Activated CD4-positive, alpha-beta T cell treated with anti-CD3 and anti-CD28 coated beads, Interleukin-2, amount 10 ng/mL, durations not matched to agents 7 days and 5 days (primary cell): ENCODE results near the gene SMCO1. TPM values are rescaled to one million over a fixed set of nuclear protein-coding genes. Genes with fewer than 3 reads are reported as not detected.
"Not testable (repeated sequence)": the region's sequence is repeated elsewhere in the genome, so short reads cannot be mapped to it uniquely, and the experiment has no call there.

Source experiments
- CTCF ChIA-PET: fragments of 350-600 bp; sonication (Branson Sonifier 250); formaldehyde crosslinking; loops from one replicate; lab custom pipeline; 2021; ENCODE audit warnings: antibody characterized with exemption; lab: Charles Lee
- POLR2A ChIA-PET: fragments of 350-600 bp; sonication (Branson Sonifier 250); formaldehyde crosslinking; loops from one replicate; lab custom pipeline; 2021; ENCODE audit warnings: antibody characterized with exemption; lab: Charles Lee
- DNase-seq: peaks from one replicate; pipeline ENCODE4 v3.0.0-alpha.2; 2020
- H3K27ac Mint-ChIP-seq: one replicate; pipeline ENCODE4 v1.8.0; 2021; ENCODE audit warnings: mild to moderate bottlenecking, moderate library complexity, mixed read lengths
- H3K27me3 Mint-ChIP-seq: one replicate; pipeline ENCODE4 v1.8.0; 2021; ENCODE audit warnings: mixed read lengths
- H3K36me3 Mint-ChIP-seq: one replicate; pipeline ENCODE4 v1.8.0; 2021; ENCODE audit warnings: low read depth, mixed read lengths
- H3K4me1 Mint-ChIP-seq: one replicate; pipeline ENCODE4 v1.8.0; 2021; ENCODE audit warnings: mixed read lengths
- H3K4me3 Mint-ChIP-seq: one replicate; pipeline ENCODE4 v1.8.0; 2021; ENCODE audit warnings: mild to moderate bottlenecking, moderate library complexity, mixed read lengths
- H3K9me3 Mint-ChIP-seq: one replicate; pipeline ENCODE4 v1.8.0; 2021; ENCODE audit warnings: mixed read lengths
- total RNA-seq, 2 experiments: library from RNA; stranded (reverse); gene quantifications; one replicate each; pipeline ENCODE4 v1.2.3, GENCODE V29; 2021

Gene SMCO1
- total RNA-seq, 2 experiments from 2014 or later: not detected

DNA sequence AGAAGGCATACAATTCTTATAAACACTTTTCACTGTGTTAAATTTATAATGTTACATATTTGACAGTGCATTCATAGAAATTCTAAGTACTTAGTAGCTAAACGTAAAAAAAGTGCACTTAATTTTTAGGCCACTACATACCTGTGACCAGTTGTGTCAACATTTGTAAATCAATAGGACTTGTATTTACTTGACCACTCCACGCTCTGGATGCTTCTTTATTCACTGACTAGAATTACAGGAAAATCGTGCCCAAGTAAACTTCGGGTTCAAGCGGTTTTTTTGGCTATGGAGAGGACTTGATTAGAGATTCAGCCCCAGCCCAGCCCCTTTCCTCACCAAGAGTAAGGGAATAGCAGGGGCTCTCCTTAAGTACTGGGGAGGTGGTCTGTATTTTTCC, 31.4 kb upstream of the SMCO1 start:
- H3K4me1 Mint-ChIP-seq: no peaks in the 10 kb centered on the region
- peaks cover 10% of the 10 kb centered on the region for H3K36me3 Mint-ChIP-seq
- peaks cover 13% of the 10 kb centered on the region for H3K9me3 Mint-ChIP-seq
- DNase-seq: no peak
- H3K27ac Mint-ChIP-seq: no peak overlapping the region
- CTCF ChIA-PET: interaction anchor here (1.0 to 1.2 kb wide), 2 partner anchors 18 to 23 kb away, joined by 3 read pairs; no protein-coding TSS in a partner anchor
- no peak overlapping the region for H3K4me3 Mint-ChIP-seq
- POLR2A ChIA-PET: no interaction called here
- H3K27me3 Mint-ChIP-seq: peaks cover 7% of the 10 kb centered on the region

- Mint-ChIP-seq H3K36me3 (peaks cover 4% of the 10 kb centered on the region), H3K27ac (no peak overlapping the region), H3K9me3 (peaks cover 3% of the 10 kb centered on the region), H3K4me3 (no peak overlapping the region), H3K4me1 (no peaks in the 10 kb centered on the region), H3K27me3 (peaks cover 7% of the 10 kb centered on the region)
- CTCF ChIA-PET: no interaction called here
- POLR2A ChIA-PET: no interaction called here
- no peak for DNase-seq
Observed at GRCh38 chr3:196544491-196544992, 29.4 kb upstream of the SMCO1 start.

DNA sequence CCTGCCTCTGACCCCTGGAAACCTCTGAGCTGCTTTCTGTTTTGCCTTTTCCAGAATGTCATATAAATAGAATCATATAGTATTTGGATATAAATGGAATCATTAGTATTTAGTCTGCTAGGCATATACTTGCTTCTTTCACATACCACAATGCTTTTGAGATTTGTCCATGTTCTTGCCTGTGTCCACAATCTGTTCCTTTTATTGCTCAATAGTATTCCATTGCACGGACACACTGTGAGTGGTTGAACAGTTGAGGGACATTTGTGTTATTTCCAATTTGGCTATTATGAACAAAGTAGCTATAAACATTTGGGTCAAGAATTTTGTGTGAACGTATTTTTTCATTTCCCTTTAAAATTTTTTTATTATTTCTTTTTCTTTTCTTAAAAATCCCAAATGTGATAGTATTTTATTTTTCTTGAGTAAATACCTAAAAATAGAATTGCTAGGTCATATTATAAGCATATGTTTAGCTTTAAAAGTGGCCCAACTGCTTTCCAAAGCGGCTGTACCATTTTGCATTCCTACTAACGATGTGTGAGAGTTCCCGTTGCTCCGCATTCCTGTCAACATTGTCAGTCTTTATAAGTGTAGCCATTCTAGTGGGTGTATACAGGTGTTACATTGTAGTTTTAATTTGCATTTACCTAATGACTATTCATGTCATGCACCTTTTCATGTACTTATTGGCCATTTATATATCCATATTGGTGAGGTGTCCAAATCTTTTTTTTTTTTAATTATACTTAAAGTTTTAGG, 26.7 kb upstream of the SMCO1 start:
- POLR2A ChIA-PET: no interaction called here
- Mint-ChIP-seq H3K27ac (no peak overlapping the region), H3K4me3 (no peak overlapping the region), H3K9me3 (no peaks in the 10 kb centered on the region), H3K27me3 (peaks cover 6% of the 10 kb centered on the region), H3K4me1 (peaks cover 8% of the 10 kb centered on the region), H3K36me3 (no peaks in the 10 kb centered on the region)
- CTCF ChIA-PET: interaction anchor here (0.7 to 1.9 kb wide), 2 partner anchors 13 to 48 kb away, joined by 4 to 9 read pairs; no protein-coding TSS in a partner anchor
- DNase-seq: no peak

- peak; percentile 79 for DNase-seq
- ChIA-PET POLR2A (no interaction called here), CTCF (interaction anchor here (0.6 to 0.8 kb wide), 3 partner anchors 28 to 79 kb away, joined by 3 to 5 read pairs (median 4); partner anchors contain the start of genes FBXO45 and WDR53)
- Mint-ChIP-seq H3K4me1 (peaks cover 8% of the 10 kb centered on the region), H3K9me3 (no peaks in the 10 kb centered on the region), H3K4me3 (no peak overlapping the region), H3K27ac (no peak overlapping the region), H3K27me3 (peaks cover 6% of the 10 kb centered on the region), H3K36me3 (no peaks in the 10 kb centered on the region)
Observed at GRCh38 chr3:196537319-196537984, 22.3 kb upstream of the SMCO1 start.

DNA sequence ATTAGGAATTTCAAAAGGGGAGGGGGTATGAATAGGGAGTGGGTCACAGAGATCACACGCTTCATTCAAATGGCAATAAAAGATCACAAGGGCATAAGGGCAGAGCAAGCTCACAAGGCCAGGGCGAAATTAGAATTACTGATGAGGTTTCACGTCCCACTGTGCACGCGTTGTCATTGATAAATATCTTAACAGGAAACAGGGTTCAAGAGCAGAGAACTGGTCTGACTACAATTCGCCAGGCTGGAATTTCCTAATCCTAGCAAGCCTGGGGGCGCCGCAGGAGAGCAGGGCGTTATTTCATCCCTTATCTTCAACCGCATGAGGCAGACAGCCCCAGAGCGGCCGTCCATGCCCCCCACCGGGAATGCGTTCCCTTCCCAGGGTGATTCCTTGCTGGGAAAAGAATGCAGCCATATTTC, 18.1 kb upstream of the SMCO1 start:
- H3K27me3 Mint-ChIP-seq: peaks cover 9% of the 10 kb centered on the region
- H3K9me3 Mint-ChIP-seq: peaks cover 7% of the 10 kb centered on the region
- peaks cover 3% of the 10 kb centered on the region for H3K36me3 Mint-ChIP-seq
- H3K4me1 Mint-ChIP-seq: peaks cover 18% of the 10 kb centered on the region
- H3K4me3 Mint-ChIP-seq: no peak overlapping the region
- POLR2A ChIA-PET: no interaction called here
- no peak overlapping the region for H3K27ac Mint-ChIP-seq
- no peak for DNase-seq
- CTCF ChIA-PET: no interaction called here

DNA sequence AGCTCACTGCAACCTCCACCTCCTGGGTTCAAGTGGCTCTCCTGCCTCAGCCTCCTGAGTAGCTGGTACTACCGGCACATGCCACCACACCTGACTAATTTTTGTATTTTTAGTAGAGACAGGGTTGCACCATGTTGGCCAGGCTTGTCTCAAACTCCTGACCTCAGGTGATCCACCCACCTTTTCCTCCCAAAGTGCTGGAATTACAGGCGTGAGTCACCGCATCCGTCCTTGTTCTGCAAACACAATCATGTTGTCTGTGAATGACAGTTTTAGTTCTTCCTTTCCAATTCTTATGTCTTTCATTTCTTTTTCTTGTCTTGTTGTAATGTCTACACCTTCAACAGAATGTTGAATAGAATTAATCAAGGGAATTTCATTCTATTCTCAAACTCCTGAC, 16.3 kb upstream of the SMCO1 start:
- H3K27me3 Mint-ChIP-seq: peaks cover 7% of the 10 kb centered on the region
- CTCF ChIA-PET: no interaction called here
- no peak overlapping the region for H3K4me3 Mint-ChIP-seq
- H3K27ac Mint-ChIP-seq: no peak overlapping the region
- H3K4me1 Mint-ChIP-seq: peaks cover 15% of the 10 kb centered on the region
- POLR2A ChIA-PET: no interaction called here
- peaks cover 7% of the 10 kb centered on the region for H3K9me3 Mint-ChIP-seq
- peaks cover 3% of the 10 kb centered on the region for H3K36me3 Mint-ChIP-seq
- DNase-seq: no peak

DNA sequence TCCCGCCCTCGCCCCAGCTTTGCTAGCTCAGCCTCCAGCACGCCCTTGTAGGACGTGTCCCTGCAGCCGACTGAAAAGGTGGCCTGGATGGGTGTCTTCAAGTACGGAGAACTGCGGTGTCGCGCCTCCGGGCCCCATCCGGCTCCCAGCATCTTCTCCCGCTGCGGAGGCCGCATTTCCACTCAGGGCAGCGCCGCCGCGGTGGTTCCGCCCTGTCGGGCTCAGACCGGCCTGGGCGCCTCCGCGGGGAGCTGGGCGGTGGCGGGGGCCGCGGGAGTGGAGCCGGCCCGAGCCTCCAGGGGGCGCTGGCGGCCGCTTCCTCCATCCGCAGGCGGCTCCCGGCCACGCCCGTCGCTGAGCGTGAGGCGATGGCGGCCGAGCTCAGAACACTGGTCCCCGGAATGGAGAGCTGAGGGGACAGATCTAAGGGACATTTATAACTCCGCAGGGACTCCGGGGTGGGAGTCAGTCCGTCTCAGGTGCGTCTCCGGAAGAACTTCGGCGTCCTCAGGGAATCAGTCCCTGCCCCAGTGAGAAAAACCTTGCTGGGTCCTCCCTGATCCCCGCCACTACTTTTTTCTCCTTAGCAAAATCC, 13.6 kb upstream of the SMCO1 start:
- Mint-ChIP-seq H3K4me1 (peaks cover 15% of the 10 kb centered on the region), H3K27ac (peak overlapping the region; percentile 86), H3K4me3 (peak overlapping the region; percentile 69), H3K27me3 (peaks cover 7% of the 10 kb centered on the region), H3K9me3 (peaks cover 7% of the 10 kb centered on the region), H3K36me3 (peaks cover 3% of the 10 kb centered on the region)
- peak; percentile 78 for DNase-seq
- CTCF ChIA-PET: interaction anchor here (0.6 to 2.3 kb wide), 57 partner anchors 8 to 808 kb away, joined by 3 to 19 read pairs (median 4); partner anchors contain the start of genes FBXO45, MUC20, RNF168 and SMCO1
- POLR2A ChIA-PET: interaction anchor here (1.2 kb wide), 1 partner anchor 103 kb away, joined by 4 read pairs; no protein-coding TSS in a partner anchor

- Mint-ChIP-seq H3K9me3 (peaks cover 15% of the 10 kb centered on the region), H3K27me3 (no peaks in the 10 kb centered on the region), H3K4me3 (no peak overlapping the region), H3K36me3 (peaks cover 5% of the 10 kb centered on the region), H3K4me1 (peaks cover 13% of the 10 kb centered on the region), H3K27ac (no peak overlapping the region)
- DNase-seq: no peak
- CTCF ChIA-PET: interaction anchor here (1.0 kb wide), 1 partner anchor 272 kb away, joined by 3 read pairs; no protein-coding TSS in a partner anchor
- POLR2A ChIA-PET: no interaction called here
Observed at GRCh38 chr3:196525141-196525540, 10.0 kb upstream of the SMCO1 start.

DNA sequence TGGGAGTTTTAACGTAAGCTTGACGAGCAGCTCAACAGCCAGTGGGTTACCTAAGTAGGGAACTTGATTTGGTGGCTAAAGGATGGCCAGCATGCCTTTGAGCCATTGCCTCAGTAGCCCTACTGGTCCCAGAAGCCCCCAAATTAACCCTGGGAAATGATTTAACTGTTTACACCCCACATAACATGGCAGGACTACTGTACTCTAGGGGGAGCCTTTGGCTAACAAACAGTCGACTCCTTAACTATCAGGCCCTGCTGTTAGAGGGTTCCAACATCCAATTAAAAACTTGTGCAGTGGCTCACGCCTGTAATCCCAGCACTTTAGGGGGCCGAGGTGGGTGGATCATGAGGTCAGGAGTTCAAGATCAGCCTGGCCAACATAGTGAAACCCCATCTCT, 9.4 kb upstream of the SMCO1 start:
- Mint-ChIP-seq H3K27ac (no peak overlapping the region), H3K9me3 (peaks cover 20% of the 10 kb centered on the region), H3K4me3 (no peak overlapping the region), H3K27me3 (no peaks in the 10 kb centered on the region), H3K4me1 (peaks cover 13% of the 10 kb centered on the region), H3K36me3 (peaks cover 5% of the 10 kb centered on the region)
- ChIA-PET CTCF (interaction anchor here (0.6 to 1.0 kb wide), 2 partner anchors 11 to 118 kb away, joined by 3 read pairs; no protein-coding TSS in a partner anchor), POLR2A (no interaction called here)
- DNase-seq: no peak

DNA sequence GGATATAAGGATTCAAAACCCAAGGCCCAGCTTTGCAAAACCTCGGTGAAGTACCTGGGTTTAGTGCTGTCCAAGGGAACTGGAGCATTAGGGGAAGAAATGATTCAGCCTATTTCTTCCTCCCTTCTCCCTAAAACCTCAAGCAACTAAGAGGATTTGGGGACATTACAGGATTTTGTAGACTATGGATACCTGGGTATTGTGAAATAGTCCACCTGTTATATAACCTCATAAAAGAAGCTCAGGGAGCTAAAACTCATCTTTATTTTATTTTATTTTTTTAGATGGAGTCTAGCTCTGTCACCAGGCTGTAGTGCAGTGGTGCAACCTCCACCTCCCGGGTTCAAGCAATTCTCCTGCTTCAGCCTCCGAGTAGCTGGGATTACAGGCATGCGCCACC, 8.7 kb upstream of the SMCO1 start:
- Mint-ChIP-seq H3K36me3 (peaks cover 5% of the 10 kb centered on the region), H3K9me3 (peaks cover 26% of the 10 kb centered on the region), H3K27me3 (no peaks in the 10 kb centered on the region), H3K4me3 (no peak overlapping the region), H3K4me1 (peaks cover 8% of the 10 kb centered on the region), H3K27ac (no peak overlapping the region)
- no peak for DNase-seq
- POLR2A ChIA-PET: no interaction called here
- CTCF ChIA-PET: interaction anchor here (1.0 to 1.5 kb wide), 3 partner anchors 11 to 59 kb away, joined by 3 to 4 read pairs (median 3); no protein-coding TSS in a partner anchor

DNA sequence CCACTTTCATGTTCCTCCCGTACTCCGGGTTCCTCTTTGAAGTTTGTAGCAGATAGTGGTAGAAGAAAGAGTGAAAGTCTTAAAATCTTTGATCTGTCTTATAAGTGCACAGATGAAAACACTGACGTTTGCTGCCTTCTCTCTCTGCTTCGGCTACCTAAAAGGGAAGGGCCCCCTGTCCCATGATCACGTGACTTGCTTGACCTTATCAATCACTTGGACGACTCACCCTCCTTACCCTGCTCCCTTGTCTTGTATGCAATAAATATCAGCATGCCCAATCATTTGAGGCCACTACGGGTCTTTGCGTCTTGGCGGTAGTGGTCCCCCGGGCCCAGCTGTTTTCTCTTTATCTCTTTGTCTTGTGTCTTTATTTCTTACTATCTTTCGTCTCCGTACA, 6.1 kb upstream of the SMCO1 start:
- POLR2A ChIA-PET, H3K4me1 Mint-ChIP-seq, H3K4me3 Mint-ChIP-seq, H3K27me3 Mint-ChIP-seq, DNase-seq, H3K27ac Mint-ChIP-seq, H3K36me3 Mint-ChIP-seq: not testable (repeated sequence)
- peaks cover 36% of the 10 kb centered on the region for H3K9me3 Mint-ChIP-seq
- CTCF ChIA-PET: interaction anchor here (0.5 to 2.3 kb wide), 8 partner anchors 13 to 267 kb away, joined by 3 to 9 read pairs (median 4); partner anchors contain the start of gene RNF168

DNA sequence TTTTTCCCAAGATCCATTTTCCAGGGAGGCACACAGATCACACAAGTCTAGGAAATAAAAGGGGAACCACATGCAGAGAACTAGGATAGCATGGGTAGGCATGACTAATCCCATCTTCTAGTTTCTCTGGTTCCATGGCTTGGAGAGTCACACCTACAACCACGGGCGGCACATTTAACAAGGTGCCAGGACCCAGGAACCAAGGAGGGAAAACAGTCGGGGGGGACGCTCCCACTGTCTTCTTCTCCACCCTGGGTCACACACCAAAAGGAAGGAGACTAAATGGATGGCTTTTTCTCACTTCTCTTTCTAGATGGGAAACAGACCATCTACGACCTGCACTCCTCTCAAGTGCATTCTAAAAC, 4.6 kb upstream of the SMCO1 start:
- DNase-seq: no peak
- Mint-ChIP-seq H3K36me3 (peaks cover 5% of the 10 kb centered on the region), H3K27me3 (peaks cover 3% of the 10 kb centered on the region), H3K4me3 (no peak overlapping the region), H3K9me3 (peaks cover 39% of the 10 kb centered on the region), H3K27ac (no peak overlapping the region), H3K4me1 (no peaks in the 10 kb centered on the region)
- POLR2A ChIA-PET: interaction anchor here (0.6 to 0.7 kb wide), 2 partner anchors 112 to 252 kb away, joined by 5 to 12 read pairs; no protein-coding TSS in a partner anchor
- CTCF ChIA-PET: interaction anchor here (0.9 to 5.4 kb wide), 2 partner anchors 9 kb away, joined by 5 to 19 read pairs; no protein-coding TSS in a partner anchor
